ENCODE measurements around the gene YWHAH. TPM values are rescaled to one million over a fixed set of nuclear protein-coding genes. Genes with fewer than 3 reads are reported as not detected.

YWHAH gene
- total and polyA plus RNA-seq, 9 of the 15 experiments (the other 6 are each of a cell fraction or from before 2014, with no cell fraction given): 32.0 to 177 (median 114) TPM

DNA sequence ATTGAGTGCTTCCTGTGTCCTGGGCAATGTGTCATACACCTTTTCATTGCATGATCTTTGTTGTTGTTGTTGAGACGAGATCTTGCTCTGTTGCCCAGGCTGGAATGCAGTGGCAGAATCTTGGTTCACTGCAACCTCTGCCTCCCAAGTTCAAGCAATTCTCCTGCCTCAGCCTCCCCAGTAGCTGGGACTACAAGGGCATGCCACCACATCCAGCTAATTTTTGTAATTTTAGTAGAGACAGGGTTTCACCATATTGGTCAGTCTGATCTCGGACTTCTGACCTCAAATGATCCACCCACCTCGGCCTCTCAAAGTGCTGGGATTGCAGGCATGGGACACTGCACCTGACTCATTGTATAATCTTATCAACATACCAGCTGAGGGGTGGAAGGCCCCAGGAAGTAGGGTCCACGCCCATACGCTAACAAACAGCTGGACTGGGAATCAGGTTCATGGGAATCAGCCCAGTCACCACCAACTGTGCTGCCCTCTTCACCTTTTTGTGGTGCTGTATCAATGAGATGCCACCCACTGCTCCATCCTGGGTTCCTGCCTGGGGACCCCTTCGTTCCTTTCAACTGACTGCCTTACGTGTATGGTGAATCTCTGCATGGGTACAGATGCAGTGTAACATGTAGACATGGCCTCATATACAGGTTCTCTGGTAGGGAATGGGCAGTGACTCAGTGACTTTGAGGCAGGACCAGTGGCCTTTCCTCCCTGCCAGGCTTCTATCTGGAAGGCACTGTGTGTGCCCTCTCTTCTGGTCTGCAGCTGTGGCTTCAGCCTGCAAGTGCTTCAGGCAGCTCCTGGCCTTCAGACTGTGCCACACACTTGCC is 32.5 kb upstream of the YWHAH start (continued):
- TF ChIP-seq HDAC3 (IDR thresholded peaks at IDR 0.05; ENCODE audit: borderline replicate concordance, partially characterized antibody) (no peak), TRIM28 (IDR thresholded peaks at IDR 0.05) (no peak), ARID1B (IDR thresholded peaks at IDR 0.05) (peak; percentile 53), MYC (IDR thresholded peaks at IDR 0.05; ENCODE audit: low read depth, low read length) (no peak), MYC (CRISPR knock-in tag; IDR thresholded peaks at IDR 0.05; ENCODE audit: borderline replicate concordance, low read depth) (no peak), CBFA2T2 (conservative IDR thresholded peaks at IDR 0.05) (peak; percentile 54), ZNF695 (CRISPR knock-in tag; IDR thresholded peaks at IDR 0.05) (no peak), NFE2 (IDR thresholded peaks at IDR 0.05; ENCODE audit: low read depth) (peak; percentile 8; the same call in 1 of the 2 replicates), ZNF644 (tag; IDR thresholded peaks at IDR 0.05; ENCODE audit: low read depth) (no peak), MED1 (CRISPR knock-in tag; IDR thresholded peaks at IDR 0.05; ENCODE audit: borderline replicate concordance) (no peak), CHD7 (IDR thresholded peaks at IDR 0.05; ENCODE audit: low read depth, low read length) (no peak), TSC22D4 (tag; IDR thresholded peaks at IDR 0.05) (no peak)
- TF ChIP-seq, protein P1, sequence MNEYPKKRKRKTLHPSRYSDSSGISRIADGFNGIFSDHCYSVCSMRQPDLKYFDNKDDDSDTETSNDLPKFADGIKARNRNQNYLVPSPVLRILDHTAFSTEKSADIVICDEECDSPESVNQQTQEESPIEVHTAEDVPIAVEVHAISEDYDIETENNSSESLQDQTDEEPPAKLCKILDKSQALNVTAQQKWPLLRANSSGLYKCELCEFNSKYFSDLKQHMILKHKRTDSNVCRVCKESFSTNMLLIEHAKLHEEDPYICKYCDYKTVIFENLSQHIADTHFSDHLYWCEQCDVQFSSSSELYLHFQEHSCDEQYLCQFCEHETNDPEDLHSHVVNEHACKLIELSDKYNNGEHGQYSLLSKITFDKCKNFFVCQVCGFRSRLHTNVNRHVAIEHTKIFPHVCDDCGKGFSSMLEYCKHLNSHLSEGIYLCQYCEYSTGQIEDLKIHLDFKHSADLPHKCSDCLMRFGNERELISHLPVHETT (CRISPR knock-in tag; conservative IDR thresholded peaks at IDR 0.05 in 1 of 2, IDR thresholded peaks at IDR 0.05 in 1 of 2): no peak
